Psoas muscle (tissue), 8 donors: Measurements from ENCODE around the gene CEP170. TPM values are rescaled to one million over a fixed set of nuclear protein-coding genes. Genes with fewer than 3 reads are reported as not detected.

Source experiments
- ATAC-seq, 4 donors: fragments of 200-7000 bp; cut with Tn5 transposase; one replicate each; pipeline ENCODE4 v1.9.1; 2020; ENCODE audit warnings: moderate library complexity in 3 of 4, mild to moderate bottlenecking in 2 of 4
- DNase-seq, 2 donors: peaks; one replicate each; pipeline ENCODE4 v3.0.0-alpha.2; 2020
- H3K27ac ChIP-seq: fragments of 200-600 bp; one replicate; pipeline ENCODE4 v1.8.0; 2022
- H3K27me3 ChIP-seq, 3 donors: fragments of 200-600 bp in 1 of 3; one replicate each; pipeline versions ENCODE4 v1.6.1 to v1.8.0; 2013 to 2022; ENCODE audit warnings: low read length in 2 of 3, mild to moderate bottlenecking in 2 of 3, moderate library complexity in 1 of 3; ENCODE audit not compliant: insufficient read depth in 3 of 3
- H3K36me3 ChIP-seq, 2 donors: fragments of 200-600 bp in 1 of 2; one replicate each; pipeline versions ENCODE4 v1.6.1 to v1.8.0; 2013 to 2022; ENCODE audit warnings: low read depth in 1 of 2, mild to moderate bottlenecking in 1 of 2, moderate library complexity in 1 of 2; ENCODE audit not compliant: insufficient read depth in 1 of 2
- H3K4me1 ChIP-seq: fragments of 200-600 bp; one replicate; pipeline ENCODE4 v1.8.0; 2022
- H3K4me3 ChIP-seq: fragments of 200-600 bp; one replicate; pipeline ENCODE4 v1.8.0; 2022; ENCODE audit warnings: mild to moderate bottlenecking
- H3K9me3 ChIP-seq: fragments of 200-600 bp; one replicate; pipeline ENCODE4 v1.8.0; 2022
- CTCF ChIP-seq: fragments of 200-600 bp; IDR thresholded peaks from one replicate; pipeline ENCODE4 v1.8.0; 2022; ENCODE audit warnings: antibody characterized with exemption
- WGBS, 3 donors: extraction: QIAGEN DNeasy Blood & Tissue Kit; methylation state at CpG; one replicate each; pipeline versions ENCODE4 v1.1.6 to v1.1.7; 2013; 5-methylcytosine and 5-hydroxymethylcytosine counted together
- intact Hi-C, 2 donors: fragments of 100-400 bp; cut with DNase I; formaldehyde crosslinking; loops; one replicate each; pipeline versions ENCODE4 v1.11.0 to v1.14.2; 2022
- polyA plus RNA-seq, 3 donors: library from polyadenylated mRNA; stranded (reverse); fragments of 200-250 nt; gene quantifications; one replicate each; pipeline ENCODE4 v1.2.3, GENCODE V29; 2013
- total RNA-seq, 4 donors: library from RNA; stranded (reverse); fragmentation: NEBNext Ultra II Directional in 2 of 4; extraction: Animal tissue kit (Norgen Biotek cat#: 25700) in 2 of 4; gene quantifications; one replicate each; pipeline versions ENCODE4 v1.2.1 to v1.2.4, GENCODE V29; 2021 to 2023
- donor health status: healthy with polysubstance abuse.
- donor health status: DM: no; HTN: no; CAD: no; lungs with moderate emphysema.
- donor health status: Bipolar disorder and iron deficiency.
- donor health status: healthy.
- donor health status: DM: yes; HTN: yes; CAD: no.
- donor health status: DM: no; HTN: no; CAD: no.
- donor health status: DM: no; HTN: no; CAD: no.
- donor health status: DM: yes; HTN: yes; CAD: no.

Gene CEP170
- total and polyA plus RNA-seq, 7 donors, result 9.1 to 35.1 (median 22.9) TPM

DNA sequence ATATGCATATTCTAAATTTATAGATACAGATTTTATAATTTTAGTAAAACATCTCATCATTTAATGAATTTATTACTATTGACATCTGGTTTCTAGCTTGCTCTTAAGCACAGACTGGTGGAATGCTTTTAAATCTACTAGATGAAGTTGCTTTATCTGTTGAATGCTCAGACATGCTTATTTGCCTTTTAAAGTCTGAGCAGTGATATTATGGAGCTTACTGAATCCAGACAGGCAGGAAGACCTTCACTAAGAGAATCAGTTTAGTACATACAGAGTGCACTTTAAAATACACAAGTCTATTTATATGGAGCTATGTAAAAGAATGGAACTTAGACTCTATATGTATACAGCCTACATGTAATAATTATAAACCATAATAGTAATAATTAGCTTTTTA, 17.3 kb upstream of the CEP170 start:
- H3K27me3 ChIP-seq, result no peaks in the 10 kb centered on the region
- ATAC-seq, result no peak
- intact Hi-C loops, result no loop called here

GRCh38 chr1:243271996-243272395, 16.9 kb upstream of the CEP170 start:
- Histone ChIP-seq H3K4me3 (no peak overlapping the region), H3K36me3 (peaks cover 3 to 70% of the 10 kb centered on the region in 2 donors), H3K4me1 (no peaks in the 10 kb centered on the region), H3K27me3 (no peaks in the 10 kb centered on the region), H3K27ac (no peak overlapping the region), H3K9me3 (no peaks in the 10 kb centered on the region)
- ATAC-seq (no peak), DNase-seq (no peak)
- WGBS, 3 donors, result 87 to 98% (median 96%) methylated on average over 1 of the region's 1 CpG
- no peak for TF ChIP-seq CTCF
- intact Hi-C loops, result no loop called here

More for the DNA sequence above, 17.3 kb upstream of the CEP170 start:
- Histone ChIP-seq H3K4me1 (no peaks in the 10 kb centered on the region), H3K9me3 (no peaks in the 10 kb centered on the region), H3K4me3 (no peak overlapping the region), H3K27ac (no peak overlapping the region), H3K36me3 (peaks cover 3 to 73% of the 10 kb centered on the region in 2 donors)
- TF ChIP-seq CTCF, result no peak
- DNase-seq, result no peak

GRCh38 chr1:243270097-243270864, 15.2 kb upstream of the CEP170 start:
- intact Hi-C loops, result no loop called here
- no peak for ATAC-seq
- Histone ChIP-seq H3K36me3 (peaks cover 0 to 54% of the 10 kb centered on the region in 2 donors), H3K9me3 (no peaks in the 10 kb centered on the region), H3K4me3 (no peak overlapping the region), H3K4me1 (no peaks in the 10 kb centered on the region), H3K27ac (no peak overlapping the region), H3K27me3 (no peaks in the 10 kb centered on the region)
- WGBS, 3 donors, result 85 to 93% (median 85%) methylated on average over 6 of the region's 6 CpGs
- no peak for TF ChIP-seq CTCF
- DNase-seq, result no peak

- DNase-seq (no peak), ATAC-seq (no peak)
- H3K36me3 ChIP-seq, result peaks cover 0 to 46% of the 10 kb centered on the region in 2 donors
- intact Hi-C loops, result no loop called here
- H3K4me1 ChIP-seq, result no peaks in the 10 kb centered on the region
- no peaks in the 10 kb centered on the region for H3K27me3 ChIP-seq
- no peak overlapping the region for H3K27ac ChIP-seq
- no peak for TF ChIP-seq CTCF
- H3K4me3 ChIP-seq, result no peak overlapping the region
- whole genome bisulfite sequencing, 3 donors, result 95 to 97% (median 96%) methylated on average over 4 of the region's 4 CpGs
- H3K9me3 ChIP-seq, result no peaks in the 10 kb centered on the region
Measured at GRCh38 chr1:243269461-243269801, 14.3 kb upstream of the CEP170 start.
